ENCODE data around the gene KLHDC9.

Gene KLHDC9

GRCh38 chr1:161128591-161129420, 30.6 kb downstream of the KLHDC9 start:
- DNase-seq (ENCODE audit: extremely low read depth in 1 of 2, low read depth in 1 of 2): no peak

DNA sequence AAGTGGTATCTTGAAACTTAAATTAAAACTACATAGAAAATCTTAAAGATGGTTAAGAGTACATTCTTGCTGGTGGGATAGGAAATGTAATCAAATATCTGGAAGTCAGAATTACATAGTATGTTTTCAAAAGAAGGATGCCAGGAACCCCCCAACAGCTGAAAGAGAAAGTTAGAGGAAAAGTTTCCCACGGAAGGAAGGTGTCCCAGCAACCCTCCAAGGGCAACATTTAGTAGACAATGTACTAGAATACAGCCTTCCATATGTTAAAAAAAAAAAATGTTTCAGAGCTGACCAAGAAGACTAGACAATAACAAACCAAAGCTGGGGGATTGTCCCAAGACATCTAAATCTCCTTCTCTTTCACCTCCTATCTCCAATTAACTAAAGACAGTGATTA, 32.1 kb downstream of the KLHDC9 start:
- DNase-seq (ENCODE audit: extremely low read depth in 1 of 2, low read depth in 1 of 2): no peak

DNA sequence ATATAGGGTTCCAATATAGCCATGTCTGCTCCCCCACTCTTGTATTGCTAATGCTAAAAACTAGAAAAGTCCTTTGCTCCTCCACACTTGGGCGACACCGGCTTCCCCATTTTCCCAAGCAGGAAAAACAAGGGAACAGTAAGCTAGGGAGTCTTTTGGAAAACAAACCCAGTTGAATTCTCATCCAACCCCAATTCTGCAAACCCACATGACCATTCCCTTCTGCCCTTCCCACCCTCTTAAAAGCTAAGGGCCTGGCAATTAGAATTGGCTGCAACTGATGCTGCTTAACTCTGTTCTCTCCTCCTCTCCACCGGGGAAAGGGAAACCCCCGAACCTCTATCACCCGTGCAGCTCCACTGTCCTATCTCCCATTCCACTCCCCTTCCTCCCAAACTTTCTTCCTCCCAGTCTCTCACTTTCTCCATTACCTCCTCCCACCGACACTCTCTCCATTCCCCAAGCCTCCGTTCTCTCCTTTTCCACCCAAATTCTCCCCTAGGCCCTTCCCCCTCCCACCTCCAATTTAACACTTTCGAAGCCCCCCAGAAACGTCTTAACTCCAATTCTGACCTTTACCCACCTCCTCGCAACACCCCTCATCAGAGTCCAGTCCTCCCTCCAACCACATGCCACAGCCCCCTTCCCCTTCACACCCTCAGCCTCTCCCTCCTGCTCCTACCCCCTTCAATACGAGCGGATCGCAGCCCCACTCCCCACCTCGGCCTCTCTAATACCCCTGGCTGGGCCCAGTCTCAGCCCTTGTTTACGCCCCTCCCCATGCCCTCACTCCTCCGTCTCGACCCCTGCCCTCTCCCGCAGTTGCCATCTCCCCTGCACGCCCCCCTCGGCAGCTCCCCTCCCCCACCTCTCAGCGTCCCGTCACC, 33.6 kb downstream of the KLHDC9 start:
- no peak for DNase-seq (ENCODE audit: extremely low read depth in 1 of 2, low read depth in 1 of 2)

DNA sequence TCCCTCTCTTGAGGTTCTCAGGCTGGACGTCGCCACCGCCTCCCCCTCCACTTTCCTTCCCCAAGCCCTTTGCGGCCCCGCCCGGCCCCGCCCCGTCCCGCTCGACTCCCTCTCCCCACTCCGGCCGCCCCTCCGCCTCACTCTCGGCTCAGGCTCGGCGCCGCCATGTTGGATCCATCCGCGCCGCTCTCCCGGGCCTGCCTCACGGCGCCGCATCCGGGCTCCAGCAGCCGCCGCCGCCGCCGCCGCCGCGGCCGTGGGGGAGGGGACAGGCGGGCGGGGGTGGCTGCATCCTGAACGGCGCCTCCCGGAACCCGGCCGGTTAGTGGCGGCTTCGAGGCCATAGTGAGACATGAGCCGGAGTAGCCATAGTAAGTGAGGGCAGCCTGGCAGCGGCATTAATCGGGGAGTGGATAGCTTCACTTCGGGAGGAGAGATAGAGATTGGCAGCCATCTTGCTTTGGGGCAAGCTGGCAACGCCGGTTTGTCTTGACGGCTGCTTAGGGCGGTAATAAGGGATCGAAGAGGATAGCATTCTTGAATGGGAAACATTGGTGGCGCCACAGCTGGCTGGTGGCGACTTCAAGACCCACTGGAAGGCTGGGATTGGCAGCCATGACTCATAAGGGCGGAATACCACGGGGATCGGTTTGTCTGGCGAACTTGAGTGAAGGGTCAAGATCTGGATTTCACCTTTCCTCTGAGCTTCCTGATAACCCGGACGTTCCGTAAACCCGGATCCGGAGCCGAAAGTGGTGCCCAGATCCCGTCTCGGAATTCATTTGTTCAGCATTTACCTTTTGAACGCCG, 34.5 kb downstream of the KLHDC9 start, which contains the start of gene DEDD:
DEDD (minus strand) TSS at position 258 of the 810 bp plus-strand sequence. CDS start 8,205 bp downstream, outside the sequence.
- DNase-seq (ENCODE audit: extremely low read depth in 1 of 2, low read depth in 1 of 2): peak; percentile 77 to 92

GRCh38 chr1:161133220-161133740, 35.1 kb downstream of the KLHDC9 start:
- no peak for DNase-seq (ENCODE audit: extremely low read depth in 1 of 2, low read depth in 1 of 2)

- DNase-seq (ENCODE audit: extremely low read depth in 1 of 2, low read depth in 1 of 2): no peak
These were observed 39.7 kb downstream of the KLHDC9 start for GRCh38 chr1:161137881-161138280.

GRCh38 chr1:161138431-161138830, 40.3 kb downstream of the KLHDC9 start:
- no peak for DNase-seq (ENCODE audit: extremely low read depth in 1 of 2, low read depth in 1 of 2)

GRCh38 chr1:161139766-161140165, 41.6 kb downstream of the KLHDC9 start:
- no peak for DNase-seq (ENCODE audit: extremely low read depth in 1 of 2, low read depth in 1 of 2)

GRCh38 chr1:161140755-161141400, 42.7 kb downstream of the KLHDC9 start:
- DNase-seq (ENCODE audit: extremely low read depth in 1 of 2, low read depth in 1 of 2): no peak

DNA sequence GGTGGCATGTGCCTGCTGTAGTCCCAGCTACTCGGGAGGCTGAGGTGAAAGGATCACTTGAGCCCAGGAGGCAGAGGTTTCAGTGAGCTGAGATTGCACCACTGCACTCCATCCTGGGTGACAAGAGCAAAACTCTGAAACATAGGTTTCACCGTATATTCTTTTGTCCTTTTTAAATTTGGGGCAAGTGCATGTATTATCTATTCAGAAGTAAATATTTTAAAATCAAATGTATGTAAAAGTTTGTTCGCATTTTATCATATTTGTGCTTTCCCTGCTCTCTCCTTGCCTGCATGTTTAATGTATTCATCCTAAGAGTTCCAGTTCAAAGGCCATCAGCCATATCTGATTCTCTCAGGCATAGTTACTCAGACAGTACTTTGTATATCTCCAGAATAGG, 47.7 kb downstream of the KLHDC9 start:
- DNase-seq (ENCODE audit: extremely low read depth in 1 of 2, low read depth in 1 of 2): no peak

Data from stimulated activated CD8-positive, alpha-beta memory T cell treated with anti-CD3 and anti-CD28 coated beads, Interleukin-7, amount 100 ng/mL, for 48 hours (primary cell).